Ectodermal cell (in vitro differentiated cells): Measurements from ENCODE around the gene TNN.

ENCODE experiments used
- H3K27ac ChIP-seq: 2 replicates; pipeline ENCODE4 v1.7.0; 2013; ENCODE audit warnings: mild to moderate bottlenecking, low read depth, low read length; ENCODE audit not compliant: insufficient read depth, poor library complexity, severe bottlenecking
- H3K27me3 ChIP-seq: 2 replicates; pipeline ENCODE4 v1.7.0; 2013; ENCODE audit warnings: mild to moderate bottlenecking, low read length; ENCODE audit not compliant: insufficient read depth, control insufficient read depth, poor library complexity, severe bottlenecking
- H3K36me3 ChIP-seq: one replicate; pipeline ENCODE4 v1.7.0; 2013; ENCODE audit warnings: low read length; ENCODE audit not compliant: control insufficient read depth, insufficient read depth
- H3K4me1 ChIP-seq: one replicate; pipeline ENCODE4 v1.7.0; 2013; ENCODE audit warnings: low read length; ENCODE audit not compliant: control insufficient read depth, insufficient read depth
- H3K4me3 ChIP-seq: 2 replicates; pipeline ENCODE4 v1.7.0; 2013; ENCODE audit warnings: low read depth, low read length, control low read depth; ENCODE audit not compliant: insufficient read depth
- H3K9me3 ChIP-seq: 2 replicates; pipeline ENCODE4 v1.7.0; 2013; ENCODE audit warnings: mild to moderate bottlenecking, low read length, moderate library complexity; ENCODE audit not compliant: control insufficient read depth
- WGBS, 2 experiments: methylation state at CpG; one replicate each; pipeline ENCODE4 v1.1.7; 2013; ENCODE audit warnings: missing lambda C conversion rate in 2 of 2; 5-methylcytosine and 5-hydroxymethylcytosine counted together

The TNN gene

DNA sequence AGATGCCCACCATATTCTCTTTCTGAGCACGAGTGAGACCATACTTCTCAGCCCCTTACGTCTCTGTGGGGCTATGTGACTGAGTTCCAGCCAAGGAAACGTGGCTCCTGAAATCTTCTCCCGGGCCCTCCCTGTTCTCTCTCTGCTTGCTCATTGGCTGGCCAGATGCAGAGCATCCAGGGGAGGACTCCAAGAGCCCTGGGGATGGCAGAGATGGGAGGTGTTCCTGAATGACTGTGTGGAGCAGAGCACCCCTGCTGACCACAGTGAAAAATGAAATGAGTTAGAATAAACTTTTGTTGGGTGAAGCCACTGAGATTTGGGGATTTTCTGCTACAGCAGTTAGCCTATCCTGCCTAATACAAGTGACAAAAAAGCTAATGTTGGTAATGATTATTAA is 101.1 kb downstream of the TNN start:
- no peak overlapping the region for H3K27ac ChIP-seq

DNA sequence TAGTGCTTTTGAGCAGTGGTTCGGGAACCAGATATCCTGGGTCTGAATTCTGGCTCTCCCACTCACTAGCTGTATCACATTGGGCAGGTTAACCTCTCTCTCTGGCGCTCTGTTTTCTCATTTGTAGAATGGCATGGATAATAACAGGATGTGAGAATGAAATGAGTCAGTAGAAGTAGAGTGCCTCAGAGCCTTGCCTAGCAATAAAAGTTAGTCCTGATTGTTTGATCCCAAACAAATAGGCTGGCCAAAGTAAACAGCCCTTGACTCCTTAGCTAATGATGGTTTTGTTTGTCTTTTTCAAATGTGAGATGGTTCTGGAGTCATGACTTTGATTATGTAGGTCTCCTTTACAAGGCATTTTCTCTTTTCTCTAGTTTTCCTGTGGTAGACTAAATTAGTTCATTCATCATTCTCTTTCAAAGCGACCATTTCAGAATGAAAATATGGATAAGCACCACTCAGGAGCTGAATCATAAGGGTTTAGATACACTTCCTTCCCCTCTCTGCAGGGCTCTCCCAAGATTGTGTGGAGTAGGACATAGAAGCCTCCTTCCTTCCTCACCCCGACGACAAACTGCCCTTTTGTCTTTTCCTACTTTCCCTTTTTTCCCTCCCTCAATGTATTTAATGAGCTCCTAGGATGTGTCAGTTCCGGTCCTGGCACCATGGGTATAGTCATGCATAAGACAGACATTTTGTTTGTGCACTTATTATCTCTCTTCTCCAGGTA is 101.8 kb downstream of the TNN start:
- H3K9me3 ChIP-seq: no peaks in the 10 kb centered on the region
- H3K27ac ChIP-seq: no peak overlapping the region
- WGBS, 2 experiments: 90 to 92% methylated on average over 6 of the region's 6 CpGs
- no peaks in the 10 kb centered on the region for H3K27me3 ChIP-seq
- no peaks in the 10 kb centered on the region for H3K4me1 ChIP-seq
- H3K36me3 ChIP-seq: no peaks in the 10 kb centered on the region
- no peak overlapping the region for H3K4me3 ChIP-seq

More for the DNA sequence above, 101.1 kb downstream of the TNN start:
- Histone ChIP-seq H3K4me3 (no peak overlapping the region), H3K4me1 (no peaks in the 10 kb centered on the region), H3K9me3 (no peaks in the 10 kb centered on the region), H3K36me3 (no peaks in the 10 kb centered on the region), H3K27me3 (no peaks in the 10 kb centered on the region)
- 94 to 95% methylated on average over 4 of the region's 4 CpGs for WGBS, 2 experiments

DNA sequence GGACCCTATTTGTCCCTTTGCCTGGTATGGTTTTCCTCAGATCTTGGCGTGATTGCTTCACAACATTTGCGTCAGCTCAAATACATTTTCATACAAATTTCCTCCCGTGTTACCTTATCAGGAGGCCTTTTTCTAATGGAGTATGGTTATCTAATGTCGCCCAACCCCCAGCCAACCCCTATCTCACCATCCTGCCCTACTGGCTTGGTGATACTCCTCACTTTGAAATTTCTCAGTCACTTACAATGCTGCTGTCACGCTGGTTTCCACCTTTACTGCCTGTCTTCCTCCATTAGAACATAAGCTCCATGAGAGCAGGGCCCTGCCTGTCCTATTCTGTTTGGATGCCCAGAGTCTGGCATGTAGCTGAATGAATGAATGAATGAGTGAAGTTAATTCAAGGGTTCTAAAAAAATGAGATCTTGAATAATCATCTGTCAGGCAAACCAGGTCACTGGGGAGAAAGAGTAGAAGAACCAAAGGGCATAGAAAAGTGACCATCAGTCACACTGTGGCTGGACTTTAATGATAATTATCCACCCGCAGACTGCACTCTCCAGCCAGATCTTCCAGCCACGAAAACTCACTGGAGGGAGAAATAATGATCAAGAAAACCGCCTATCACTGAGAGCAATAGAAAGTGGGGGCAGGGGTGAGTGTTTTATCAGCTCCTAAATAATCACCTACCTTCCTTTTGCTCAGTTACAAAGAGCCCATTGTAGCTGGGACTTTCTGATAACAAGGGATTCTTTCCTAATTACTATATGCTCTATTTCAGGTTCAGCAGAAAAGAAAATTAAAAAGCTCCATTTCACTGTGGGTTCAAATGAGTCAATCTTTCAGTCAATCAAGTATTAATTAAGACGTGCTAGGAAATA is 103.6 kb downstream of the TNN start:
- Histone ChIP-seq H3K4me1 (no peaks in the 10 kb centered on the region), H3K4me3 (no peak overlapping the region), H3K9me3 (no peaks in the 10 kb centered on the region), H3K27me3 (no peaks in the 10 kb centered on the region), H3K36me3 (no peaks in the 10 kb centered on the region), H3K27ac (no peak overlapping the region)
- WGBS, 2 experiments: 92 to 98% methylated on average over 7 to 9 of the region's 9 CpGs

DNA sequence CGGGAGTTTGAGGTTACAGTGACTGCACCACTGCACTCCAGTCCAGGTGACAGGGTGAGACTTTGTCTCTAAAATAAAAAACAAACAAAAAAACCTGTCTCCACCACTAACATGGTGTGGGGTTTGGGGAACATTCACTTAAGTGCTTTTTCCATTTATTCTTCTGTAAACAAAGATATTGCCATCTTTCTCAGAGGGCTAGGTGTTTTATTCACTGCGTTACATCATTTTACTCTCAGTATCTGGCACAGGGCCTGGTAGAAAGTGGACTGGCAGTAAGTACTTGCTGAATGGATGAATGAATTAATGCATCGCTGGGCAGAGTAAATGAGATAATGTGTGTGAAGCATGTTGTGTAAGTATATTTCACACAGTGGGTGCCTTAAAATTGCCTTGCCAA is 104.9 kb downstream of the TNN start:
- WGBS, 2 experiments: 97 to 98% methylated on average over 3 of the region's 3 CpGs
- Histone ChIP-seq H3K27ac (no peak overlapping the region), H3K4me3 (no peak overlapping the region), H3K36me3 (no peaks in the 10 kb centered on the region), H3K4me1 (no peaks in the 10 kb centered on the region), H3K27me3 (no peaks in the 10 kb centered on the region), H3K9me3 (no peaks in the 10 kb centered on the region)

DNA sequence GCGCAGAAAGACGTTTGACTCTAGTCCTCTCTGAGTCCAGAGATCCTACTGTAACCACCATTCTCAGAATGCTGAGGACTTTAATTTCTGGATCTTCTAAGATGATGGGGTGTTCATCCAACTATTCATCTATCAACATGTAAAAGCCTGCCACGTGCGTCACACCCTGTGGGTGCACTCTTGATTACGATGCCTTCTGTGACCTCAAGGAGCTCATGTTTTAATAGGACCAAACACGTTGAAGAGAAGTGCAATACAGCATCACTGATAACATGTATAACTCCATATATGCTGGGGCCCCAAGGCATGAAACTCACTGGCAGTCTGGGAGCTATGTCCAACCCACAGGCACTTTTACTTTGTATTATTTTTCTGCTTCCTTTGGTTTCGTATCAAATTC is 105.9 kb downstream of the TNN start:
- 94 to 97% methylated on average over 7 of the region's 7 CpGs for WGBS, 2 experiments
- H3K9me3 ChIP-seq: no peaks in the 10 kb centered on the region
- H3K4me1 ChIP-seq: no peaks in the 10 kb centered on the region
- H3K27me3 ChIP-seq: no peaks in the 10 kb centered on the region
- no peak overlapping the region for H3K4me3 ChIP-seq
- H3K36me3 ChIP-seq: no peaks in the 10 kb centered on the region
- H3K27ac ChIP-seq: no peak overlapping the region

DNA sequence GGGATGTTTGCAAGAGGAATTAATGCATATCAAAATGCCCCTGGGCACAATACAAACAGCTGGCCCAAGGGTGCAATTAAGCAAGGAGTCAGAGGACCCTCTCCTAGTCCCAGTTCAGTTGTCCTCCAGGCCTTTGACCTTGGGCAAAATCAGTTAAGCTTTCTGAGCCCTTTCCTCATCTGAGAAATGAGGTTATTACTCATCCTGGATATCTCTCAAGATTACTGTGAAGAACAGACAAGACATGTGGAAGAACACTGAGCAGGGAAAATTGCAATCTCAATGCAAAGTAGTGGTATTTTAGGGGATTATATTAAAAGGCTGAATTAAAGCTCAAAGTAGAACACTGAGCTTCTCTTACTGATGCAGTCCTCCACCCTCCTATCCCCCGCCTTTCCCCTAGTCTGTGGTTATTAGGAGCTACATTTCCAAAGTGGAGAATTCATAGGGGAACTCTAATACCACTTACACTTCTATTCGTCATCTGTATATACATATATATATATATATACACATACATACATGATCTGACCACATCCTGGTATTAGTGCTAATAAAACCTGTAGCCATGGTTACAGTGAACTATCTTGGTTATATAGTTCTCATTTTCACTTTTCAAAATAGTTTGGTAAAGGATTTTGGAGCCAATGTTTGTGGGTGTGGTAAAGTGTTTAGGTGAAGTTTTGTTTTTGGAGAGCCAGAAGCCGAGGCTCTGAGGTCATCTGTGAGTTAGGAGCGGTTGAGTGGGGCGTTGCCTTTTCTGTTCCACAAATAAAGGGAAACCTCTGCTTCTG is 106.9 kb downstream of the TNN start:
- Histone ChIP-seq H3K4me1 (no peaks in the 10 kb centered on the region), H3K27ac (no peak overlapping the region), H3K36me3 (no peaks in the 10 kb centered on the region), H3K9me3 (no peaks in the 10 kb centered on the region), H3K27me3 (no peaks in the 10 kb centered on the region), H3K4me3 (no peak overlapping the region)
- WGBS, 2 experiments: 96 to 98% methylated on average over 3 to 4 of the region's 5 CpGs

DNA sequence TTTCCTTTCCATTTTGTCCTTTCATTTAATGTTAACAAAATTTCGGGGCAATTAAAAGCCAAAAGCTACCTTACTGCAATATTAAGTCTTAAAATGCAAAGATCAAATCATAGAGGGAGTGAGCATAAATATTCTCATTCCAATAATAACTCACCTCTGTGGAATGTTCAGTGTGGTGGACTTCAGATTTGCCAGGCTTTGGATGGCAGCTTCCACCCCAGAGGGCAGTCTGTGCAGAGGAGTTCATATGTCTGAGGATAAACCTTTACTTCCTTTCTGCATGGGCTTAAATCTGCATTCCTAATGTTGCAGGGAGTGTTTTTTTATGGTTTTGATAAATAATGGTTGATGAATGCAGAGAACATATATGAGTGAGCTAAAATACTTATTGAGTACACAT is 108.6 kb downstream of the TNN start:
- 100% methylated on average over 1 of the region's 1 CpG; no CpG with 5 or more reads in 1 of the 2 experiments for WGBS, 2 experiments

DNA sequence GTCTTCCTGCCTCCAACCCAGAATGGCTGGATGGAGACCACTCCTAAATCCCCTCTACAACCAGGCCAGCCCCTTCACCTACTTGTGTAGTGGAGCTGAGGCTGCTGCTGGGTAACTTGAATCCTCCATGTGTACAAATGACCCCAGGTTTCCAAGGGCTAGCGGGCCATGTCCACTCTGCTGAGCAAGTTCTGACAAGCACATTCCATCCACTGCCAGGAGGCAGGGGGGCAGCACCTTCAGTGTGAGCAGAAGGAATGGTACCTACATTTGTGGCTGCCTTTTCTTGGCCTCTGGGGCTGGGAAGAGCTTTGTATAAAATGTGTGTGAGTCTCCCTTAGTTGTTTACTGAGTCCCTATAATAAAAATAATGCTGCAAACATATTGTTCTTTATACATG is 110.4 kb downstream of the TNN start:
- no peak overlapping the region for H3K4me3 ChIP-seq
- H3K27ac ChIP-seq: no peak overlapping the region
- 88 to 97% methylated on average over 1 of the region's 1 CpG for WGBS, 2 experiments

More for the DNA sequence above, 108.6 kb downstream of the TNN start:
- H3K9me3 ChIP-seq: no peaks in the 10 kb centered on the region
- no peaks in the 10 kb centered on the region for H3K4me1 ChIP-seq
- H3K27me3 ChIP-seq: no peaks in the 10 kb centered on the region
- no peak overlapping the region for H3K27ac ChIP-seq
- H3K4me3 ChIP-seq: no peak overlapping the region
- no peaks in the 10 kb centered on the region for H3K36me3 ChIP-seq

DNA sequence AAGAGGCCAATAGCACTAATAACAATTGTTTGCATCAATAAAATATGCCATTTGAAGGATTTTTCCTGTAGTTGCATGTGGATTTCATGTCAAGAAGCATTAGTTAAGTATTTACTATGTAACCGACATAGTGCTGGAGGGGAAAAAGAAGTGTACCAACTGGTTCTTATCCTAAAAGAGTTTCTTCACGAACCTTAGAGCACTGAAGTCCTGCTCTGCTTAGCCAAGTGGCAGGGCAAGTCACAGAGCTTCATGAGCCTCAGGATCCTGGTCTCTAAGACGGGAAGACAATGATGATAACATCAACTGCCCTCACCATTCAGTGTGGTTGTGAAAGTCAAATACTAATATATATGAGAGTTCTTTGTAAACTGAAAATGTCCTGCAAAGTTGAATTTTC is 110.8 kb downstream of the TNN start:
- Histone ChIP-seq H3K4me3 (no peak overlapping the region), H3K27me3 (no peaks in the 10 kb centered on the region), H3K27ac (no peak overlapping the region), H3K9me3 (no peaks in the 10 kb centered on the region), H3K36me3 (no peaks in the 10 kb centered on the region), H3K4me1 (peaks cover 3% of the 10 kb centered on the region)
- WGBS, 2 experiments: 91 to 98% methylated on average over 3 of the region's 3 CpGs

More for the DNA sequence above, 110.4 kb downstream of the TNN start:
- H3K27me3 ChIP-seq: no peaks in the 10 kb centered on the region
- no peaks in the 10 kb centered on the region for H3K36me3 ChIP-seq
- no peaks in the 10 kb centered on the region for H3K4me1 ChIP-seq
- H3K9me3 ChIP-seq: no peaks in the 10 kb centered on the region
